ENCODE data around the gene MORC3. TPM values are rescaled to one million over a fixed set of nuclear protein-coding genes. Genes with fewer than 3 reads are reported as not detected.
"Not testable (repeated sequence)": the region's sequence is repeated elsewhere in the genome, so short reads cannot be mapped to it uniquely, and the experiment has no call there.

The MORC3 gene
- 25.9 and 35.2 TPM in 2 replicates for total RNA-seq (2014; rRNA removed; shearing (Covaris generic))

DNA sequence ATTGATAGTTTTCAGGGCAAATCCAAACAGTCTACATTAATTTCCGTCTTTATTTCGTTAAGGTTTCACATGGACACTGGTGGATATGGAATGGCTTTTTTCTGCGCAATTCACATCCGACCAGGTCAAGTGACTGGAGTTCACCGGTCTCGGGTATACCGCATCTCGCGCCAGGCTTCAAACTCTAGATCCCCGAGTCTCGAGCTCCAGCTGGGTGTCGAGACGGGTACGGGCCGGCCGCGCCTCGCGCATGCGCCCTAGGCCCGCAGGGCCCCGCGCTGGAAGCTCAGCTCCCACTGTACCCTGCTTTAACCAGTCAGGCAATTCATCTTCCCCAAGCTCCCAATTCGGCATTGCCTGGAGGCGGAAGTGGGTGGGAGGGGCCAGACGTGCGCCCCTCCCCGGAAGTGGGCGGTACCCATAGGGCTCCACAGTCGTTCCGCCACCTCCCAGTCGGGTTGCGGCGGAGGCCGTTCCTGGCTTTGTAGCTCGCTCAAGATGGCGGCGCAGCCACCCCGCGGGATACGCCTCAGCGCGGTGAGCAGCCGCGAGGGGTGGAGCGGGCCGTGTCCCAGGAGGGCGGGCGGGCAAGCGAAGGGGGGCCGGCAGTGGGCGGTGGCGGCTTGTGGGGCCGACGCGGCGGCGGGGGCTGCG is at the start of gene MORC3:
Gene MORC3 (plus strand): TSS at position 431 of the 654 bp plus-strand sequence. CDS start 68 bp downstream, at position 499.
- DNase-seq (ENCODE audit: low read depth), result peak; percentile 100

GRCh38 chr21:36270786-36271695 is 49.0 kb upstream of the MORC3 start:
- not testable (repeated sequence) for DNase-seq (ENCODE audit: low read depth)

DNA sequence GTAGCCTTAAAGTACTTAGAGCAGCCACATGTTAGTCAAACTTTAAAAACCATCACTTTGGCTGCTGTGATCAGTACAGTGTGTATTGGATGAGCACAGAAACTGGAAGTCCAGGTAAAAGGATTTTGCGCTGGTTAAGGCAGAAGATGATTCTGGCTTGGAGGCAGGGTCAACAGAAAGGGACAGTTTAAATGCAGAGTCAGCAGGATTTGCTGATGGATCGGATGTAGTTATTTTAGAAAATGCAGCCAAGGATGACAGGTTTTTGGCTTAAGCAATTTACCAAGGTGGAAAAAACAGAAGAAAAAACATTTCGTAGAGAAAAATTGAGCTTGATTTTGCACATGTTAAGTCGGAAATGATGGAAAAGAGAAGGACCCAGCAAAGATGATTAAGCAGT is 45.9 kb upstream of the MORC3 start:
- DNase-seq (ENCODE audit: low read depth), result no peak

DNA sequence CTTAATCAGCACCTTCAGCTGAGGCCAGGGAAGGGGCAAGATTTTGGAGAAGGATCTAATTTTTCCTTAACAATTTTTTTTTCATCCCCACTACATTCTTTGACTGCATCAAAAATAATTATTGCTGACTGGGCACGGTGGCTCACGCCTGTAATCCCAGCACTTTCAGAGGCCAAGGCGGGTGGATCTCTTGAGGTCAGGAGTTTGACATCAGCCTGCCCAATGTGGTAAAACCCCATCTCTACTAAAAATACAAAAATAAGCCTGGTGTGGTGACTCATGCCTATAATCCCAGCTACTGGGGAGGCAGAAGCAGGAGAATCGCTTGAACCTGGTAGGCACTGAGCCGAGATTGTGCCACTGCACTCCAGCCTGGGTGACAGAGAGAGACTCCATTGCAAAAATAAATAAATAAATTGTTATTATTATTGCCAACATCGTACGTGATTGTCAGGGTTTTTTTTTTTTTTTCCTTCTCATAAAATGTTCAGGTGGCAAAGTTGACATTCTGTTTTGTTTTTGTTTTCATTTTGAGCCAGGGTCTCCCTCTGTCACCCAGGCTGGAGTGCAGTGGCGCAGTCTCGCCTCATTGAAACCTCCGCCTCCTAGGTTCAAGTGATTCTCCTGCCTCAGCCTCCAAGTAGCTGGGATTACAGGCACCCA is 37.3 kb upstream of the MORC3 start:
- DNase-seq (ENCODE audit: low read depth), result peak; percentile 91

GRCh38 chr21:36283231-36283622 is 36.8 kb upstream of the MORC3 start:
- not testable (repeated sequence) for DNase-seq (ENCODE audit: low read depth)

- DNase-seq (ENCODE audit: low read depth), result no peak
Measured at GRCh38 chr21:36288651-36289243, 31.2 kb upstream of the MORC3 start.

DNA sequence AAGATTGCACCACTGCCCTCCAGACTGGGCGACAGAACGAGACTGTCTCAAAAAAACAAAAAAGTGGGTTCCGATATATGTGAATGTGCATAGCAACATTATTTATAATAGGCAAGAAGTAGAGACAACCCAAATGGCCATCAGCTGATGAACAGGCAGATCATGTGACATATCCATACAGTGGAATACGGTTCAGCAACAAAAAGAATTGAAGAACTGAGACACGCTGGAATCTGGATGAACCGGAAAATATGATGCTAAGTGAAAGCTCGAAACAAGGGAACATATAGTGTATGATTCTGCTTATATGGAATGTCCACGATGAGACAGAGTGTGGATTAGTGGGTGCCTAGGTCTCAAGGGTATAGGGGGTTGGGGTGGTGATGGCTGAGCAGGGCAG is 28.5 kb upstream of the MORC3 start:
- DNase-seq (ENCODE audit: low read depth), result no peak

- DNase-seq (ENCODE audit: low read depth), result no peak
Measured at GRCh38 chr21:36297406-36297937, 22.5 kb upstream of the MORC3 start.

GRCh38 chr21:36297938-36298572 is 21.9 kb upstream of the MORC3 start:
- DNase-seq (ENCODE audit: low read depth), result no peak

GRCh38 chr21:36306872-36307534 is 13.0 kb upstream of the MORC3 start:
- DNase-seq (ENCODE audit: low read depth), result no peak

- no peak for DNase-seq (ENCODE audit: low read depth)
Measured at GRCh38 chr21:36310016-36310415, 10.0 kb upstream of the MORC3 start.

DNA sequence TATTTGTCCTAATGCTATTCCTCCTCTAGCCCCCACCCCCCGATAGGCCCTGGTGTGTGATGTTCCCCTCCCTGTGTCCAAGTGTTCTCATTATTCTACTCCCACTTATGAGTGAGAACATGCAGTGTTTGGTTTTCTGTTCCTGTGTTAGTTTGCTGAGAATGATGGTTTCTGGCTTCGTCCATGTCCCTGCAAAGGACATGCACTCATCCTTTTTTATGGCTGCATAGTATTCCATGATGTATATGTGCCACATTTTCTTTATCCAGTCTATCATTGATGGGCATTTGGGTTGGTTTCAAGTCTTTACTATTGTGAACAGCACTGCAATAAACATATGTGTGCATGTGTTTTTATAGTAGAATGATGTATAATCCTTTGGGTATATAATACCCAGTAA is 6.6 kb upstream of the MORC3 start:
- DNase-seq (ENCODE audit: low read depth), result not testable (repeated sequence)

DNA sequence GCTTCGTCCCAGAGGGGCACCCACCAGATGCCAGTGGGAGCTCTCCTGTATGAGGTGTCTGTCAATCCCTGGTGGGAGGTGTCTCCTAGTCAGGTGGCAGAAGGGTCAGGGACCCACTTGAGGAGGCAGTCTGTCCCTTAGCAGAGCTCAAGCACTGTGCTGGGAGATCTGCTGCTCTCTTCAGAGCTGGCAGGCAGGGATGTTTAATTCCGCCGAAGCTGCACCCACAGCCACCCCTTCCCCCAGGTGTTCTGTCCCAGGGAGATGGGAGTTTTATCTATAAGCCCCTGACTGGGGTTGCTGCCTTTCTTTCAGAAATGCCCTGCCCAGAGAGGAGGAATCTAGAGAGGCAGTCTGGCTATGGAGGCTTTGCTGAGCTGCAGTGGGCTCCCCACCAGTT is 4.0 kb upstream of the MORC3 start:
- DNase-seq (ENCODE audit: low read depth), result not testable (repeated sequence)

DNA sequence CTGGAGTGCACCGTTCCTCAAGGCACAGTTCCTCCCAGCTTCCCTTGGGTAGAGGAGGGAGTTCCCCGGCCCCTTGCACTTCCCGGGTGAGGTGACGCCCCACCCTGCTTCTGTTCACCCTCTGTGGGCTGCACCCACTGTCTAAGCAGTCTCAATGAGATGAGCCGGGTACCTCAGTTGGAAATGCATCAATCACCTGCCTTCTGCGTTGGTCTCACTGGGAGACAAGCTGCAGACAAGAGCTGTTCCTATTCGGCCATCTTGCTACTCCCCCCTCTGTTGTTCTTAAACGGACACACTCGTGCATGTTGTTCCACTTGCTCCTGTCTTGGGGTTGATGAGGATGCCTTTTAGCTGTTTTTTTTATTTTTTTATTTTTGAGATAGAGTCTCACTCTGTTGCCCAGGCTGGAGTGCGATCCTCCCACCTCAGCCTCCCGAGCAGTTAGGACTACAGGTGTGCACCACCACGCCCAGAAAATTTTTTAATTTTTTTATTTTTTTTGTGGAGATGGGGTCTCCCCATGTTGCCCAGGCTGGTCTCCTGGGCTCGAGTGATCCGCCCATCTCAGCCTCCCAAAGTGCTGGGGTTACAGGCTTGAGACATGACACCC is 3.0 kb upstream of the MORC3 start:
- DNase-seq (ENCODE audit: low read depth), result no peak

DNA sequence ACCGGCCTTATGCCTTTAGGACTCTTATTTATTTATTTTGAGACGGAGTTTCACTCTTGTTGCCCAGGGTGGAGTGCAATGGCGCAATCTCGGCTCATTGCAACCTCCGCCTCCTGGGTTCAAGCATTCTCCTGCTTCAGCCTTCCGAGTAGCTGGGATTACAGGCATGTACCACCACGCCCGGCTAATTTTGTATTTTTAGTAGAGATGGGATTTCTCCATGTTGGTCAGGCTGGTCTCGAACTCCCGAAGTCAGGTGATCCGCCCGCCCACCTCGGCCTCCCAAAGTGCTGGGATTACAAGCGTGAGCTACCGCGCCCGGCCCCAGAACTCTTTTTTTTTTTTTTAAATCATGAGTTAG is 611 bp upstream of the MORC3 start:
- not testable (repeated sequence) for DNase-seq (ENCODE audit: low read depth)

DNA sequence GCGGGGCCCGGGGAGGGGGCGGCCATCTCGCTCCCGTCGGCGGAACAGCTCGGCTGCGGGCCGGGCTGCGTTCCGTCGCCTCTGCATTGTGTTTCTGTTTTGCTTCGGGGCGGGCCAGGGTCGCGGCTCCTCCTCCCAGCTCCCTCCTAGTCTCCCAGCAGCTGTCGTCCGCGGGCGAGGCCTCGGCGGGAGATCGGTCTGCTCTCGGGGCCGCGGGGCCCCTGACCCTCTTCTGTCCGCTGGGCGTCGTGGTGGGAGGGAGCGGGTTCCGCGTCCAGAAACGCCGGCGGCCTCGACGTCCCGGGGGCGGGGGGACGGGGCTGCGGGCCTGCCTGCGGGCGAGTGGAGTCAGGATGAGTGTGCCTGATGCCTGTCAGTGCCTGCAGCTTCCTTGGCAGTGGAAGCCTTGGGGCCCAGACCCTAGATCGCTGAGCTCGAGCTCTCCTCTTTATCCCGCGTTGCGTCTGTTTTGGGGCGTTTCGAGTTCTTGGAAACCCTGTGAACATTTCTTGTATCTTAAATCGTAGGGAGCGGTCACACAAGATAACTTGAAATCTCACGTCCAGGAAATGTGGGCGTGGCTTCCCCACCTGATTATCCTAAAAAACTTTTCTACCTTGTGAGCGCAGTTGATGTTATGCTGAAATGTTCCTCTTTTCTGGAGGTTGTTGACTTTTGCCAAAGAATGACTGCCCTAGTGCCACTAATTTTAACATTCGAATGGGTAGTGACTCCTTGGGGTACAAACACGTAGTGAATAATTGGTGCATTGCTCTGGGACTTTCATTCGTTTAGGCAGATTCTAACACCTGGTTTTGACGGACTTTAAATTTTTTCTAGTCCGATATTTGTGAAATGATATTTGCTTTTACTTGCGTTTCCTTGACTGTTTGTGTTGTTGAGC is 676 bp downstream of the MORC3 start:
- DNase-seq (ENCODE audit: low read depth), result peak; percentile 81

DNA sequence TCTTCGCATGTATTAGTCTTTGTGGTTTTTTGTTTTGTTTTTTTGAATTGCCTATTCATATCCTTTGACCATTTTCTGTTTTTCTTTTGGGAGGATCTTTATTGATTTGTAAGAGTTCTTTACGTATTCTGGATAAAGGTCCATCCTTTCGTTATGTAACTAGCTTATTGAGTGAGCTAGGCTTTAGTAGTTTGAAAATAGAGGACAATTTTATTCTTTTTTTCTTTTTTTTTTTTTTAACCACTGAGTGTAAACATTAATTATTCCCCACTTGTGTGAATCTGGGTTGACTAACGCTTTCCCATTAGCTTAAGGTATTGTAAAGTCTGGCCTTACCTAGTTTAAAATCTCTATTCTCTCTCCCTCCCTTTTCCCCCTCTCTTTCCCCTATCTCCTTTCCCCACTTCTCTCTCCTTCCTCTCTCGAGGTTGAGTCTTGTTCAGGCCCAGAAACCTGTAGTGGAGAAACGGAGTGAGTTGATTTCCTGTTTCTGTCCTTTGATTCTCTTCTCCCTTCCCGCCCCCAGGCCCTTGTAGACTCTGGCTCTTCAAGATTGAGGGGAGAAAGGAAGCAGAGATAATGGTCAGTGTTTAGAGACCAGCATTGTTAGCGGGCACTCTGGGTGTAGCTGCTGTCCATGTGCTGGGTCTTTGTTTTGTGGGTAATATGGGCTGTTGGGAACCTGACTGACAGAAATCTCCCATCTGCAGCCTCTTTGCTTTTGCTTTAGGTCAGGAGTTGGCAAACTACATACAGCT is 1.5 kb downstream of the MORC3 start:
- DNase-seq (ENCODE audit: low read depth), result peak; percentile 67

GRCh38 chr21:36322083-36322424 is 2.1 kb downstream of the MORC3 start:
- DNase-seq (ENCODE audit: low read depth), result no peak

DNA sequence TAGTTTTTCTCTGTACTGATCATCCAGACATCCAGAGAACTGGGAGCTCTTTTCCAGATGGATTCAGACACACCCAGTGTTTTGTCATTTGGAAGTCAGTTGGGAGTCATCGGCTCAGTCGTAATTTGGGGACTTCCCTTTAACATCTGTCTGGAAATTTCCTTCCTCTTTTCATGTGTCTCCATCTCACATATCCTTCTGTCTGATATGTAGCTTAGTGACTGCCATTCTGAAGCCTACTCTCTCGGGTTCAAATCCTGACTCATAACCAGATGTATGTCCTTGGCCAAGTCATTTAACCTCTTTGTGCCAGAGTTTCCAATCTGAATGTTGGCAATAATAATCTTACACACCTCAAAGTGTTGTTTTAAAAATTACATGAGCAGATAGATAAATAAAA is 3.0 kb downstream of the MORC3 start:
- DNase-seq (ENCODE audit: low read depth), result no peak
